ENCODE results near the gene LRFN2.

Gene LRFN2

DNA sequence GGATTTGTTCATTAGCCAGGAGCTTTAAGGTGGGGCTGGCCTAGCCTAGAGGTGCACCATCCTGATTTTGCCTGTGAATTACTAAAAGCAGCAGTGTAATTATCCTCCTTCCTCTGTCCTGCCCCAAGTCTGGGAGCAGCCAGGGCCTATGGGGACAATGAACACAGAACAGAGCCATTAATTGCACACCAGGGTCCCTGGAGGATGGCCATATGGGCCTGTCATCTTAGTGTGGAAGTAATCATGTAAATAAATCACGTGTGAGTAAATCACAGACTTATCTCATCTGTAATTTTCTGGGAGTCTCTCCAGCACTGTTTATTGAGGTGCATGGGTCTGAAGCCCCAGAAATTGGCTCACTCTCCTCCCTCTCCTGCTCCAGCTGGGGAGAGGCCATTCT lies 176.3 kb downstream of the LRFN2 start:
- TF ChIP-seq, protein P1, sequence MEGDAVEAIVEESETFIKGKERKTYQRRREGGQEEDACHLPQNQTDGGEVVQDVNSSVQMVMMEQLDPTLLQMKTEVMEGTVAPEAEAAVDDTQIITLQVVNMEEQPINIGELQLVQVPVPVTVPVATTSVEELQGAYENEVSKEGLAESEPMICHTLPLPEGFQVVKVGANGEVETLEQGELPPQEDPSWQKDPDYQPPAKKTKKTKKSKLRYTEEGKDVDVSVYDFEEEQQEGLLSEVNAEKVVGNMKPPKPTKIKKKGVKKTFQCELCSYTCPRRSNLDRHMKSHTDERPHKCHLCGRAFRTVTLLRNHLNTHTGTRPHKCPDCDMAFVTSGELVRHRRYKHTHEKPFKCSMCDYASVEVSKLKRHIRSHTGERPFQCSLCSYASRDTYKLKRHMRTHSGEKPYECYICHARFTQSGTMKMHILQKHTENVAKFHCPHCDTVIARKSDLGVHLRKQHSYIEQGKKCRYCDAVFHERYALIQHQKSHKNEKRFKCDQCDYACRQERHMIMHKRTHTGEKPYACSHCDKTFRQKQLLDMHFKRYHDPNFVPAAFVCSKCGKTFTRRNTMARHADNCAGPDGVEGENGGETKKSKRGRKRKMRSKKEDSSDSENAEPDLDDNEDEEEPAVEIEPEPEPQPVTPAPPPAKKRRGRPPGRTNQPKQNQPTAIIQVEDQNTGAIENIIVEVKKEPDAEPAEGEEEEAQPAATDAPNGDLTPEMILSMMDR (IDR thresholded peaks at IDR 0.05; ENCODE audit: extremely low read depth, insufficient read depth, missing control alignments), result no peak
- no peak for DNase-seq (ENCODE audit: low spot score)
- in situ Hi-C loops (cut with MboI; ENCODE audit: low pct_unique_long_range_greater_than_20kb, low sequenced_read_pairs, unreplicated experiment), result no loop called here

DNA sequence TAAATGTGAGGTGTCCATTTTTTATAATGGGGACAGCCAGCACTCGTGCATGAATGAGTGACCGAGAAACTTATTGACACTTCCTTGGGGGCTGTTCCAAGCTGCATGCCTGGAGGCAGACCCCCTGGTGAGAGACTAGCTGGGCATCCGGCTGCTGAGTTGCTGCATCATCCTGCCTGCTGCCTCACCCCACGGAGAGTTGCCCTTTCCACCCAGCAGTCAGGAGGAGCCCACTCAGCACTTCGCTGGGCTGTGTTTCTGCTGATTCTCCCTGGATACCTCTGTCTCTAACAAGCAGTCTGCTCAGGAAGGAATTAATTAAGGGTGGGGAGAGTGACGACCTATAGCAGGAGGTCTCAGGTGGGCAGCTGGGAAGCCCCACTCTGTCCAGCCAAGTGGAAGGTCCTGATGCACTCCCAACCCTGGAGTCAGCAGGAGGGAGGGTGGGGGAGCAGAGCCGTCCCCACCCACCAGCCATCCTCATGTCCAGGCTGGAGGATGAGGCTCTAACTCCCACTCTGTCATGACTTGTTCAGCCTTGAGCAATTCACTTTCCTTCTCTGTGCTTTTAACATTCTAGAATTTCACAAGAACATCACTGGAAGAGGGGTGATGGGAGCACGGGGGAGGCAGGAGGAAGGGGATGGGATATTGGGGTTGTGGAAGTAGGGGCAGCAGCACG lies 177.3 kb downstream of the LRFN2 start:
- in situ Hi-C loops (cut with MboI; ENCODE audit: low pct_unique_long_range_greater_than_20kb, low sequenced_read_pairs, unreplicated experiment), result no loop called here
- TF ChIP-seq, protein P1 (IDR thresholded peaks at IDR 0.05; ENCODE audit: extremely low read depth, insufficient read depth, missing control alignments), result no peak
- DNase-seq (ENCODE audit: low spot score), result no peak

DNA sequence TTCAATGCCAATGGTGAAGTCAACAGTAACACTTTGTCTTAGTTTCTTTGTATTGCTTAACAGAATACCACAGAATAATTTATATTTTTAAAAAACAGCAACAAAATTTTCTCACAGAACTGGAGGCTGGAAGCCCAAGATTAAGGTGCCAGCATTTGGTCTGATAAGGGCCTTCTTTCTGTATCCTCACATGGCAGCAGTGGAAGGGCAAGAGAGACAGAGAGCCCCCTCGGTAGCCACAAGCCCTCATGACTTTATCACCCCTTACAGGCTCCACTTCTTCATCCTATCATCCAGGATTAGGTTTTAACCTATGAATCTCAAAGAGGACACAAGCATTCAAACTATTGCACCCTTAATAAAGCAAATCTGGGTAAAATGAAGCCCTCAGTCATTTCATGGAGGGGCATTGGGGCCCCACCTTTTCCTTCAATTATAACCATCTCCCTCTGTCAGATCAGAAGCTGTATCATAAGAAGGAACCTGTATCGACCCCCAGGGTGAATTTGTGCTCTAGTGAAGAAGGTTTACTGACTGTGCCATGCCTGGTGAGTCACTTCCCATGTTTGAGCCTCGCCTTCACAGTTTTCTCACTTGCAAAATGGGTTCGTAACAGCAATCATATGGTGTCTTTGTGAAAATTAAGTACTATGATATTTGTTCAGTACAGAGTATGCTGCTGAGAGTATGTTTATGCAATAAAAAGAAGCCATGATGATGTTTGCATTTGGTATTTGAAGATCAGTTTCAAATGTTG lies 178.2 kb downstream of the LRFN2 start:
- in situ Hi-C loops (cut with MboI; ENCODE audit: low pct_unique_long_range_greater_than_20kb, low sequenced_read_pairs, unreplicated experiment), result no loop called here

DNA sequence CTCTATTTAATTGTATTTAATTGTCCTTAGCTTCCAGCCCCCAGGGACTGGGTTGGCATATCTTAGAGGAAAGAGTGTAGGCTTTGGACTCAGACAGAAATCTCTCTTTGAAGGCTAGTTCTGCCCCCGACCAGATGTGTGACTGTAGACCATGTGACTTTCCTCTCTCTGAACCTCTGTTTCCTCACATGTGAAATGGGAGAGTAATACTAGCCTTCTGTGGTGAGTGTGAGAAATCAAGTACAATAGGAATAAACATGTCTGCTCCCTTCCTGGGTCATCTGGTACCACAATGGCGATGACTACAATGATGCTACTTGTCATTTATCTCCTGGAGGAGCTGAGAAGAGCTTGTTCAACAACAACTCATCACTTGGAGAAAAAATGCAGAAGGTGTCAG lies 179.9 kb downstream of the LRFN2 start:
- no peak for DNase-seq (ENCODE audit: low spot score)
- in situ Hi-C loops (cut with MboI; ENCODE audit: low pct_unique_long_range_greater_than_20kb, low sequenced_read_pairs, unreplicated experiment), result no loop called here
- TF ChIP-seq, protein P1 (IDR thresholded peaks at IDR 0.05; ENCODE audit: extremely low read depth, insufficient read depth, missing control alignments), result no peak

More for the DNA sequence above, 178.2 kb downstream of the LRFN2 start:
- no peak for DNase-seq (ENCODE audit: low spot score)
- TF ChIP-seq, protein P1 (IDR thresholded peaks at IDR 0.05; ENCODE audit: extremely low read depth, insufficient read depth, missing control alignments), result no peak

DNA sequence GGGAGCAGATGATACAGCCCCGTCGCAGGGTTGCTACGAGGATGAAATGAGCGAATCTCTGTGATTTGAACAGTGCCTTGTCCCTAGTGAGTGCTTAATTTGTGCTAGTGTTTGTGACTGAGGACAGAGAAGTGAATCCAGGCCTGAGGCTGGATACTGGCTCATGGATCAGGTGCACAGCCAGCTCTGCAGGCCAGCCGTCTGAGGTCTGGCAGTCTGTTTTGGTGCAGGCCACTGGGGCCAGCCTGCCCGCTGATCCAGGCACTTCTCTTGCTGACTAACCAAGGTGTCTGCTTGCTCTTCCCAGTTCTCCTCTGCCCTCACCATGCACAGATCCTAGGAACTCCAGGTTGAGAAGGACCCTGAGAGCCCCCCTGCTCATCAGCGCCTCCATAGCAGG lies 181.0 kb downstream of the LRFN2 start:
- in situ Hi-C loops (cut with MboI; ENCODE audit: low pct_unique_long_range_greater_than_20kb, low sequenced_read_pairs, unreplicated experiment), result no loop called here

DNA sequence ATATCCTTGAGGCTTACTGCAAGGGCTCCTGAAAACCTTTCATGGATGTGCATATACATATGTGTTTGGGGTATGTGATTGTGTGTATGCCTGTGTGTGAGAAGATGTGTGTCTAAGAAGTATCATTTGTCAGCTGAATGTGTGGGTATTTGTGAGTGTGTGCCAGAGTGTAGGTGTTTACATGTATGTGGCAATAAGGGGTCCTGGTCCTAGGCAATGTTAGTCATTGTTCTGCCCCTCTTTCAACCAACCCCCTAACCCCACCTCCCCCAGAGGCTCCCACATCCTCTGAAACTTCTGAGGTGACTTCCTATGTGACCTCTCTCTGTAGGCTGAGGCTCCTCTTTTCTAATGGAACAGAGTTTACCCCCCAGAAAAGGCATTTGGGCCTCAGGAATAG lies 186.4 kb downstream of the LRFN2 start:
- TF ChIP-seq, protein P1 (IDR thresholded peaks at IDR 0.05; ENCODE audit: extremely low read depth, insufficient read depth, missing control alignments), result no peak
- in situ Hi-C loops (cut with MboI; ENCODE audit: low pct_unique_long_range_greater_than_20kb, low sequenced_read_pairs, unreplicated experiment), result no loop called here

More for the DNA sequence above, 181.0 kb downstream of the LRFN2 start:
- TF ChIP-seq, protein P1 (IDR thresholded peaks at IDR 0.05; ENCODE audit: extremely low read depth, insufficient read depth, missing control alignments), result no peak
- no peak for DNase-seq (ENCODE audit: low spot score)

More for the DNA sequence above, 186.4 kb downstream of the LRFN2 start:
- no peak for DNase-seq (ENCODE audit: low spot score)

Data from GM13977 (cell line).